Skeletal muscle tissue (tissue), 4 donors: ENCODE data around the gene GHDC. TPM values are rescaled to one million over a fixed set of nuclear protein-coding genes. Genes with fewer than 3 reads are reported as not detected.
"Not testable (repeated sequence)": the region's sequence is repeated elsewhere in the genome, so short reads cannot be mapped to it uniquely, and the experiment has no call there.

Experiments used
- H3K27ac ChIP-seq: one replicate; pipeline ENCODE4 v1.7.0; 2013; ENCODE audit warnings: mild to moderate bottlenecking, low read depth, low read length, inconsistent platforms
- H3K27me3 ChIP-seq, 3 donors: one replicate each; pipeline ENCODE4 v1.7.0; 2013; ENCODE audit warnings: low read length in 3 of 3; ENCODE audit not compliant: control insufficient read depth in 3 of 3, insufficient read depth in 3 of 3
- H3K36me3 ChIP-seq, 3 donors: one replicate each; pipeline ENCODE4 v1.7.0; 2013; ENCODE audit warnings: low read length in 3 of 3; ENCODE audit not compliant: control insufficient read depth in 3 of 3, insufficient read depth in 3 of 3
- H3K4me1 ChIP-seq, 3 donors: one replicate each; pipeline ENCODE4 v1.7.0; 2013; ENCODE audit warnings: low read length in 3 of 3, mild to moderate bottlenecking in 3 of 3; ENCODE audit not compliant: control insufficient read depth in 3 of 3, insufficient read depth in 3 of 3
- H3K4me3 ChIP-seq, 3 donors: one replicate each; pipeline ENCODE4 v1.7.0; 2013; ENCODE audit warnings: low read length in 3 of 3
- H3K9ac ChIP-seq, 3 donors: one replicate each; pipeline ENCODE4 v1.7.0; 2013; ENCODE audit warnings: low read length in 3 of 3, mild to moderate bottlenecking in 3 of 3, moderate library complexity in 2 of 3, low read depth in 1 of 3
- H3K9me3 ChIP-seq, 3 donors: one replicate each; pipeline ENCODE4 v1.7.0; 2013; ENCODE audit warnings: low read length in 3 of 3; ENCODE audit not compliant: control insufficient read depth in 3 of 3
- total RNA-seq: library from RNA; depleted of rRNA; stranded (reverse); fragments of >200 nt; gene quantifications from one replicate; pipeline ENCODE4 v1.2.3, GENCODE V29; 2014
- donor health status: Osteomylitis.

Gene GHDC
- total RNA-seq, 1 donor from 2014 or later: 7.3 TPM

DNA sequence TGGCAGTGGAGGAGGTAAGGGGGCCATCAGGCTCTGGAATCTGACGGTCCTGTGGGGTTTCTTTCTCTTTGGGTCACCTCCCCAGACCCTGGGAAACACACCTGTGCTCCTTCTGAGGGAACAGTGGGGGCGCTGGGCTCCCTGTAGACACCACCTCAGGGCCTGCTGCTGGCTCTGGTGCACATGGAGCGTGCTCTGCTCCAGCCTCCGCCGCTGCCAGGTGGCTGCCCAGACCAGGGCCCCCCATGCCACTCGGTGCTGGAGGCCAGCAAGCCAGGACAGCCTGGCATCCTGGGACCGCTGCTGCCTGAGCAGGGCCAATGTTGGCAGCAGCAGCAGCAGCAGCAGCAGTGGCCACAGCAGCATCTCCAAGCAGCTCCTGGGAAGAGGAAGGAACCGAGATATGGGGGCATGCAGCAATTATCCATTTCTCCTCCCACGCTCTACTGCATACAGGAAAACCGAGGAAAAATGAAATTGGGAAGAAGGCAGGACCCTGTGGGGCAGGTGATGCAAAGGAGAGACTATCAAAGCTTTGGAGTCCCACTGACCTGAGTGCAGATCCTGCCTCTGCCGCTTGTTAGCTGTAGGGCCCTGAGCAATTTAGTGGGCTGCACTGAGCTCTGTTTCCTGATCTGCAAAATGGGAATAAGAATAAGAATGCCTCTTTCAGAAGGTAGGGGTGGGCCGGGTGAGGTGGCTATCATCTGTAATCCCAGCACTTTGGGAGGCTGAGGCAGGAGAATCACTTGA, 902 bp downstream of the GHDC start:
- Histone ChIP-seq H3K4me3 (peak overlapping the region; percentile 99 to 100 (median 99)), H3K9ac (peak overlapping the region; percentile 77 to 99 (median 96)), H3K4me1 (peaks cover 12 to 24% (median 14%) of the 10 kb centered on the region in 3 donors), H3K27me3 (no peaks in the 10 kb centered on the region), H3K36me3 (peaks cover 0 to 7% (median 4%) of the 10 kb centered on the region in 3 donors), H3K27ac (peak overlapping the region; percentile 77), H3K9me3 (no peaks in the 10 kb centered on the region)

DNA sequence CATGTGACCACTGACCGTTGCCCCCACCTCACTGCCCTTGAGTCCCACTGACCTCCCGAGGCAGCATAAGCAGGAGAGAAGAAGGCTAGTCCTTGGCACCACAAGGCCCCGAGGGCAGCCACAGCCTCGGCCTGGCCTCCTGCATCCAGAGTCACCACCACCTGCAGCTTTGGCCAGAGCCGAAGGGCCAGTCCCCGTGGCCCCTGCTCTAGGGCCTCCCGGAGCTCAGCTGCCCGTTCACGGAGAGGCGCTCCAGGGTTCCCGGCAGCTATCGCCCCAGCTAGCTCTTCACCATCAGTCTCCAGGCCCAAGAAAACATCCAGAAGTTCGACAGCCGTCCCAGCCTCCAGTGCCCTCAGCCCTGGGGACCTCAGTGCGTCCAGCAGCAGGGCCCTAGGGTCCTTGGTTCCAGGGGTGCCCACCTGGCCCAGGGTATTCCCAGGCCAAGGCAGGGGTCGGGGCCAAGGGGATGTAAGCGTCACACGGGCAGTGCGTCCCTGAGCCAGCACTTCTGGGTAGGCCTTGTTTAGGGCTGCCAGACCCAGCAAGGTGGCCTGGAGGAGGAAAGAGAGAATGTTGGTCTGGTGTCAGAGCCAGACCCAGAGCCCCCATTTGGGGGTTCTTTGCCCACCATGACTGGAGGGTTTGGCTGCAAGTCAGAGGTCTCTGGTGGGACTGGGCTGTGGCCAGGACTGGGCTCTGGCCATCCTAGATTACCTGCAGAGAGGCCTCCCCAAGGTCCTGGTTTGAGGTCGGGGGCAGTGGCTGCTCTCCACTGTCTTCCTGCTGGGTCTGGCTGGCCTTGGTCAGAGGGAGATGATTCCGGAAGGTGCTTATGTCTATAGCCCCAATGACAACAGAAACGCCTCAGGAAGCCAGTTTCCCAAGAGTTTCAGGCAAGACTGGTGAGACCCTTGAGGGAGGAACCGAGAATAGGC, 1.8 kb downstream of the GHDC start:
- H3K27me3 ChIP-seq: no peaks in the 10 kb centered on the region
- peaks cover 12 to 24% (median 14%) of the 10 kb centered on the region in 3 donors for H3K4me1 ChIP-seq
- no peak overlapping the region for H3K4me3 ChIP-seq
- H3K9ac ChIP-seq: peak overlapping the region in 2 of 3 donors; percentile 77 to 99
- no peaks in the 10 kb centered on the region for H3K9me3 ChIP-seq
- H3K27ac ChIP-seq: no peak overlapping the region
- peaks cover 0 to 7% (median 4%) of the 10 kb centered on the region in 3 donors for H3K36me3 ChIP-seq

DNA sequence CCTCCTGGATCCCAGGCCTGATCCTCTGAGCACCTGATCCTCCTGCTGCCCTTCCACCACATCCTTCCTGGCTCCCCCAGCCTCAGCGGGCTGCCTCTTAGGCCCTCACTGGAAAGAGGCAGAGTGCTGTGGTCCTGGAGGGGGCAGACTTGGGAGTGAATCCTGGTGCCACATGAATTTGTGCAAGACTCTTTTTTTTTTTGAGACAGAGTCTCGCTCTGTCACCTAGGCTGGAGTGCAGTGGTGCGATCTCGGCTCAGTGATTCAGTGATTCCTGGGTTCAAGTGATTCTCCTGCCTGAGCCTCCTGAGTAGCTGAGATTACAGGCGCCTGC, 3.1 kb downstream of the GHDC start:
- peaks cover 12 to 24% (median 14%) of the 10 kb centered on the region in 3 donors for H3K4me1 ChIP-seq

DNA sequence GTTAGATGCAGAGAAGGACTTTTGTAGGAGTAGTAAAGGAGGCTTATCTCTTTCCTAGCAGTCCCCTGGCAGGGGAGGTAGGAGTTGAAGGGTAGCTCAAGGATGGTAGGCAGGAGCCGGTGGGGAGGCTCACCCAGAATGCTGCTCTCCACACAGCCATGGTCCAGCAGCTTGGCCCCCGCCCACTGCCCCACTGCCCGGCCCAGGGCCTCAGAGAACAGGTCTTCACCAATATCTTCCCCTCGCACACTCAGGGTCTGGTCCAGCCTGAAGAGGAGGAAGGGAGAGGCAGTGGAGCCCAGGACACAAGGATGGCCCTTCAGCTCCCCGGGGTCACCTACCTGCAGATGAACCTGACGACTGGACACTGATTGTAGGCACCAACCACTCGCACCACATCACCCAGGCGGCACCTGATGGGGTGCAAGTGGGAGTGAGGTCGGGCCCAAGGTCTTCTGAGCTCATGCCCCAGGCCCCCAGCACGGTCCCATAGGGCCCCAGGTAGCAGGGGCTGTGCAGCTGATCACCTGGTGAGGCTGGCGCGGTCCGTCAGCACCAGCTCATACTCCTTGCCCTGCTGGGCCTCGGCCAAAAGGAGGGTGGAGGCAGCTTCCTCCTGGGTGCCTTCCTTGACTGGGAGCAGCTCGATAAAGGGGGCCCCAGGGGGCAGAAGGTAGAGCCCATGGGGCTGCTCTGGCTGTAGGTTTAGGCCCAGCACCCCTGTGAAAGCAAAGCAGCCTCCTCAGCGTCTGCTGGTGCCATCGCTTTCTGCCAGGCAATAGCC, 3.6 kb downstream of the GHDC start:
- Histone ChIP-seq H3K36me3 (peaks cover 0 to 7% (median 4%) of the 10 kb centered on the region in 3 donors), H3K4me1 (peaks cover 12 to 24% (median 14%) of the 10 kb centered on the region in 3 donors), H3K9me3 (no peaks in the 10 kb centered on the region), H3K27me3 (no peaks in the 10 kb centered on the region), H3K9ac (no peak overlapping the region), H3K4me3 (no peak overlapping the region), H3K27ac (no peak overlapping the region)

More for the DNA sequence above, 3.1 kb downstream of the GHDC start:
- no peaks in the 10 kb centered on the region for H3K27me3 ChIP-seq
- no peaks in the 10 kb centered on the region for H3K9me3 ChIP-seq
- H3K36me3 ChIP-seq: peaks cover 0 to 7% (median 4%) of the 10 kb centered on the region in 3 donors
- no peak overlapping the region for H3K9ac ChIP-seq
- no peak overlapping the region for H3K4me3 ChIP-seq
- H3K27ac ChIP-seq: no peak overlapping the region

DNA sequence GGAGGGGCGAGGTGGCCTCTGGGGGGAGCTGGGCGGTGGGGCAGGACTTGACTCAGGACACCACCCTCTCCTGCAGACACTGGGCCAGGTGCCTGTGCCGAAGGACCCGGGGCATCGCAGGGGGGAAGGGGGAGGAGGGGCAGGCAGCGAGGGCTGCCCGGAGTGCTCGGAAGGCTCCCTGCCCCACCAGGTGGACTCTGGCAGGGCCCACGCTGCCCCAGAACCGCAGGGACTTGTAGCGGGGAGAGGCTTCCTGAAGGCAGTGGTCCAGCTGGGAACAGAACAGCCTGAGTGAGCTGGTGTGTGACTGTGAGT, 4.7 kb downstream of the GHDC start:
- no peaks in the 10 kb centered on the region for H3K27me3 ChIP-seq
- no peak overlapping the region for H3K4me3 ChIP-seq
- H3K36me3 ChIP-seq: peaks cover 0 to 7% (median 4%) of the 10 kb centered on the region in 3 donors
- H3K9ac ChIP-seq: no peak overlapping the region
- H3K9me3 ChIP-seq: no peaks in the 10 kb centered on the region
- H3K4me1 ChIP-seq: peaks cover 15 to 30% (median 17%) of the 10 kb centered on the region in 3 donors
- H3K27ac ChIP-seq: no peak overlapping the region

DNA sequence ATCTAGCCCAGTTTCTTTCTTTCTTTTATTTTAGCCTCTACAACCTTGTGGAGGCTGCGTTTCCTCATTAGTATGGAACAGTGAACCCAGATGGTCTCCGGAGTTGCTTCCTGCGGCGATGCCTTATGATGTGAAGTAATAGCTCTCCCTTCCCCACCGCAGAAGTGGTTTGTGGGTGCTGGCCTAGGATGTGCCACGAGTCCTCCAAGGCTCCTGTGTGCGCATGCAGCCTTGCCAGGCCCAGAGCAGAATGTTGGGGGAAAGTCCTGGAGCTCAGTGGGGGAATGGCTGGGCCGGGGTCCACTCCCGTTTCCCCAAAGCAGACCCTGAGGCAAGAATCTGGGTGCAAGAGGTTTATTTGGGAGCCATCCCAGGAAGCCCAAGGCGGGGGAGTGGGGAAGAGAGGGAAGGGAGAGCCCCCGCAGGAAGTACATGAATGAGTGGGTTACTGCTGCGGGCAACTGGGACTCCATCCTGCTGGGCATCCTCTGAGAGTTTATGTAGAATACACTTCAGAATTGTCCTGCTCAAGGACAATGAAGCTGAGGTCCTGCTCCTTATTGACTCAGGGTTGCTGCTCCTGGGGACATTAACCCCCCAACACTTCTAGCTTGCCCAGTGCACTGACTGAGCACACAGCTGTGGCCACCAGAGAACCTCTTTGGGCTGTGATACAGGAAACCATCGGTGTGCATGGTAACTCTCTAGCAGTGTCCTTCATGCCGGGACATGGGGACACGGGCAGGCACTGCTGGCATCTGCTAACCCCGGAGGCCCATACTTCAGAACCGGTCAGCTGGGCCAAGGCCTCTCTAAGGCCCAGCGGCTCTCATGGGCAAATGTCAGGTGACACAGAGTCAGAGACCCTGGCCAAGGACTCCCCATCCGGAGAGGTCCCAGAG, 5.3 kb downstream of the GHDC start:
- peaks cover 15 to 28% (median 19%) of the 10 kb centered on the region in 3 donors for H3K4me1 ChIP-seq
- no peaks in the 10 kb centered on the region for H3K27me3 ChIP-seq
- H3K9ac ChIP-seq: no peak overlapping the region
- H3K9me3 ChIP-seq: no peaks in the 10 kb centered on the region
- peaks cover 0 to 7% (median 4%) of the 10 kb centered on the region in 3 donors for H3K36me3 ChIP-seq
- no peak overlapping the region for H3K4me3 ChIP-seq
- no peak overlapping the region for H3K27ac ChIP-seq

DNA sequence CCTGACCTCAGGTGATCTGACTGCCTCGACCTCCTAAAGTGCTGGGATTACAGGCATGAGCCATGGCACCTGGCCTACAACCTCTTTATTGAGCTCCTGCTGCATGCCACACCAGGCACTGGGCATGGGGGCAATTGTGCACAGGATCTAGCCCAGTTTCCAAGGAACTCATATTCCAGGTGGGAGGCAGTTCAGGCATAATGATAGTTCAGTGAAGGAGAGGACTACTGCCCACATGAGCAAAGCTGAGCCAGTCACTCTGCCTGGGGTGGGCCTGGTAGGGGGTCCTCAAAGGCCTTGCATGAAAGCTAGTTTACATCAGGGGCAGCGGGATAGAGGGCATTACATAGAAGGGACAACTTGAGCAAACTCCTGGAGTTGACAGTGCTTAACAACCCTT, 6.5 kb downstream of the GHDC start:
- no peak overlapping the region for H3K9ac ChIP-seq
- H3K9me3 ChIP-seq: no peaks in the 10 kb centered on the region
- peaks cover 0 to 6% (median 4%) of the 10 kb centered on the region in 3 donors for H3K36me3 ChIP-seq
- peaks cover 9 to 21% (median 18%) of the 10 kb centered on the region in 3 donors for H3K4me1 ChIP-seq
- no peak overlapping the region for H3K27ac ChIP-seq
- peaks cover 0 to 6% (median 0%) of the 10 kb centered on the region in 3 donors for H3K27me3 ChIP-seq
- H3K4me3 ChIP-seq: no peak overlapping the region

DNA sequence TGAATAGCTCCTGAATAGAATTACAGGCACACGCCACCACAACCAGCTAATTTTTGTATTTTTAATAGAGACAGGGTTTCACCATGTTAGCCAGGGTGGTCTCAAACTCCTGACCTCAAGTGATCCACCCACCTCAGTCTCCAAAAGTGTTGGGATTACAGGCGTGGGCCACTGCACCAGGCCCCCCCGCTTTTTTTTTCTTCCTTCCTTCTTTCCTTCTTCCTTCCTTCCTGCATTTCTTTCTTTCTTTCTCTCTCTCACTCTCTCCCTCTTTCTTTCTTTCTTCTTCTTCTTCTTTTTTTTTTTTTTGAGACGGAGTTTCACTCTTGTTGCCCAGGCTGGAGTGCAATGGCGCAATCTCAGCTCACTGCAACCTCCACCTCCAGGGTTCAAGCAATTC, 8.1 kb downstream of the GHDC start:
- not testable (repeated sequence) for H3K36me3 ChIP-seq, H3K4me3 ChIP-seq, H3K9ac ChIP-seq, H3K9me3 ChIP-seq, H3K27ac ChIP-seq
- Histone ChIP-seq H3K4me1 (peaks cover 9 to 21% (median 18%) of the 10 kb centered on the region in 3 donors), H3K27me3 (peaks cover 8 to 12% (median 10%) of the 10 kb centered on the region in 3 donors)

DNA sequence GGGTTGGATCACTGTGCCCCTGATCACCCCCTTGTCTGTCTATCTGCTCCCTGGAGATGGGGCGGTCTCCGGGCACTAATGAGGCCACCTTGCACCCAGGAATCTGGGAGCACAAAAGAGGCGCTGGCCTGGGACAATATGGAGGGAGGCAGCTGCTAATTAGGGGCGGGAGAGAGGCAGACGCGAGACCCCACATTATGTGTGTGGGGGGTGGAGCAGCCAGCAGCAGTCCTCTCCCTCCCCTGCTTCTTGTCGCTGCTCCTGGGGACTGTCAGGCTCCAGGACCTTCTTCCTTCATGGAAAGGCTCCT, 8.7 kb downstream of the GHDC start:
- Histone ChIP-seq H3K27ac (no peak overlapping the region), H3K9ac (no peak overlapping the region), H3K4me1 (peaks cover 9 to 27% (median 18%) of the 10 kb centered on the region in 3 donors)

More for the DNA sequence above, 8.7 kb downstream of the GHDC start:
- H3K4me3 ChIP-seq: no peak overlapping the region
- H3K27me3 ChIP-seq: peaks cover 13 to 18% (median 16%) of the 10 kb centered on the region in 3 donors
- H3K36me3 ChIP-seq: no peaks in the 10 kb centered on the region
- H3K9me3 ChIP-seq: no peaks in the 10 kb centered on the region
